Esophagus muscularis mucosa (tissue), 3 donors: ENCODE data around the gene PRDX6.

ENCODE experiments used
- CTCF ChIP-seq, 3 experiments: fragments of 200-600 bp in 2 of 3; fragments of 450-650 bp in 1 of 3; sonication (generic) in 2 of 3; IDR thresholded peaks; one replicate each; pipeline ENCODE4 v1.5.1; 2017 to 2019; ENCODE audit warnings: antibody characterized with exemption in 3 of 3, mild to moderate bottlenecking in 2 of 3, moderate library complexity in 1 of 3
- POLR2AphosphoS5 ChIP-seq, 2 donors: sonication (generic); formaldehyde crosslinking; IDR thresholded peaks; one replicate each; pipeline ENCODE4 v1.6.1; 2017; ENCODE audit warnings: antibody characterized with exemption in 2 of 2

DNA sequence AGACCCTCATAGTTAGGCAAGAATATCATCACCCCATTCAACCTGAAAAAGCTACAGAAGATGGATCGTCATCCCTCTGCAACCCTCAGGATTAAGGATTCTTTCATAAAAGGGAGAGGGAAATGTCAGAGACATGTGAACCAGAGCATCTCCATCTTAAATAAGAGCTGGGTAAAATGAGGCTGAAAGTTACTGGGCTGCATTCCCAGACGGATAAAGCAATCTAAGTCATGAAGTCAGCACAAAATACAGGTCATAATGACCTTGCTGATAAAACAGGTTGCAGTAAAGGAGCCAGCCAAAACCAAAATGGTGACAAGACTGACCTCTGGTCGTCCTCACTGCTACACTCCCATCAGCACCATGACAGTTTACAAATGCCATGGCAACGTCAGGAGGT lies 22.6 kb downstream of the PRDX6 start:
- TF ChIP-seq CTCF (IDR thresholded peaks at IDR 0.05) (no peak), POLR2AphosphoS5 (IDR thresholded peaks at IDR 0.05) (no peak)
